GM23248 (cell line): ENCODE measurements around the gene ATP1A3. TPM values are rescaled to one million over a fixed set of nuclear protein-coding genes. Genes with fewer than 3 reads are reported as not detected.

ENCODE experiments used
- DNase-seq: peaks from one replicate; pipeline ENCODE4 v3.0.0-alpha.2; 2015
- H2AFZ ChIP-seq: fragments of 200-600 bp; sonication (generic); 2 replicates; pipeline ENCODE4 v1.6.1; 2016; ENCODE audit warnings: antibody characterized with exemption
- H3F3A ChIP-seq: fragments of 200-600 bp; sonication (generic); 2 replicates; pipeline ENCODE4 v1.6.1; 2016; ENCODE audit warnings: mild to moderate bottlenecking, antibody characterized with exemption, mixed run types; ENCODE audit not compliant: insufficient read depth
- H3K27ac ChIP-seq: fragments of 200-600 bp; sonication (generic); 2 replicates; pipeline ENCODE4 v1.5.1; 2016; ENCODE audit warnings: mild to moderate bottlenecking
- H3K27me3 ChIP-seq: fragments of 200-600 bp; sonication (generic); replicated peaks from 2 replicates; pipeline ENCODE4 v1.6.1; 2016; ENCODE audit warnings: mild to moderate bottlenecking; ENCODE audit not compliant: insufficient read depth
- H3K36me3 ChIP-seq: fragments of 200-600 bp; sonication (generic); 2 replicates; pipeline ENCODE4 v1.6.1; 2016; ENCODE audit warnings: low read depth, mild to moderate bottlenecking
- H3K4me1 ChIP-seq: fragments of 200-600 bp; sonication (generic); 2 replicates; pipeline ENCODE4 v1.6.1; 2016; ENCODE audit warnings: mild to moderate bottlenecking; ENCODE audit not compliant: insufficient read depth
- H3K4me2 ChIP-seq: fragments of 200-600 bp; sonication (generic); one replicate; pipeline ENCODE4 v1.6.1; 2016; ENCODE audit warnings: mild to moderate bottlenecking; ENCODE audit not compliant: unreplicated experiment
- H3K4me3 ChIP-seq: fragments of 200-600 bp; sonication (generic); 2 replicates; pipeline ENCODE4 v1.5.1; 2016; ENCODE audit warnings: mild to moderate bottlenecking
- H3K79me2 ChIP-seq: fragments of 200-600 bp; sonication (generic); 2 replicates; pipeline ENCODE4 v1.6.1; 2016; ENCODE audit warnings: mild to moderate bottlenecking; ENCODE audit not compliant: insufficient read depth
- H3K9ac ChIP-seq: fragments of 200-600 bp; sonication (generic); 2 replicates; pipeline ENCODE4 v1.6.1; 2016; ENCODE audit warnings: mild to moderate bottlenecking
- H3K9me2 ChIP-seq: fragments of 200-600 bp; sonication (generic); 2 replicates; pipeline ENCODE4 v1.6.1; 2016; ENCODE audit warnings: mixed run types, mild to moderate bottlenecking, moderate library complexity; ENCODE audit not compliant: insufficient read depth
- H3K9me3 ChIP-seq: fragments of 200-600 bp; sonication (generic); one replicate; pipeline ENCODE4 v1.6.1; 2017; ENCODE audit warnings: low read depth
- H4K20me1 ChIP-seq: fragments of 200-600 bp; sonication (generic); 2 replicates; pipeline ENCODE4 v1.6.0; 2016; ENCODE audit not compliant: insufficient read depth
- EZH2 ChIP-seq: fragments of 200-600 bp; sonication (generic); IDR thresholded peaks from 2 replicates; pipeline ENCODE4 v1.6.1; 2018; ENCODE audit warnings: antibody characterized with exemption, mild to moderate bottlenecking; ENCODE audit not compliant: insufficient read depth, poor library complexity, severe bottlenecking
- EZH2phosphoT487 ChIP-seq: fragments of 200-600 bp; sonication (generic); IDR thresholded peaks from 2 replicates; pipeline ENCODE4 v1.6.1; 2018; ENCODE audit warnings: antibody characterized with exemption, moderate library complexity, mild to moderate bottlenecking, low read depth; ENCODE audit not compliant: insufficient read depth
- WGBS, 2 experiments: methylation state at CpG; one replicate each; pipeline ENCODE4 v1.1.6; 2015 to 2017; ENCODE audit warnings: low lambda C conversion rate in 2 of 2, low coverage in 1 of 2; ENCODE audit errors: missing lambda C conversion rate in 2 of 2; 5-methylcytosine and 5-hydroxymethylcytosine counted together
- in situ Hi-C: fragments of 300-500 bp; cut with MboI; formaldehyde crosslinking; loops from 2 replicates; pipeline ENCODE4 v1.15.0; 2020
- polyA plus RNA-seq: library from polyadenylated mRNA; unstranded; fragments of >200 nt; fragmentation: Nextera tagmentation; extraction: Ambion mirVana; gene quantifications from 2 replicates; pipeline ENCODE4 v1.2.1, GENCODE V29; 2016
- total RNA-seq: library from RNA; depleted of rRNA; stranded (reverse); fragments of >200 nt; shearing (Covaris generic); gene quantifications from 2 replicates; pipeline ENCODE4 v1.2.3, GENCODE V29; 2014

The ATP1A3 gene
- total and polyA plus RNA-seq, 2 experiments from 2014 or later, result 0.11 to 0.36 TPM

DNA sequence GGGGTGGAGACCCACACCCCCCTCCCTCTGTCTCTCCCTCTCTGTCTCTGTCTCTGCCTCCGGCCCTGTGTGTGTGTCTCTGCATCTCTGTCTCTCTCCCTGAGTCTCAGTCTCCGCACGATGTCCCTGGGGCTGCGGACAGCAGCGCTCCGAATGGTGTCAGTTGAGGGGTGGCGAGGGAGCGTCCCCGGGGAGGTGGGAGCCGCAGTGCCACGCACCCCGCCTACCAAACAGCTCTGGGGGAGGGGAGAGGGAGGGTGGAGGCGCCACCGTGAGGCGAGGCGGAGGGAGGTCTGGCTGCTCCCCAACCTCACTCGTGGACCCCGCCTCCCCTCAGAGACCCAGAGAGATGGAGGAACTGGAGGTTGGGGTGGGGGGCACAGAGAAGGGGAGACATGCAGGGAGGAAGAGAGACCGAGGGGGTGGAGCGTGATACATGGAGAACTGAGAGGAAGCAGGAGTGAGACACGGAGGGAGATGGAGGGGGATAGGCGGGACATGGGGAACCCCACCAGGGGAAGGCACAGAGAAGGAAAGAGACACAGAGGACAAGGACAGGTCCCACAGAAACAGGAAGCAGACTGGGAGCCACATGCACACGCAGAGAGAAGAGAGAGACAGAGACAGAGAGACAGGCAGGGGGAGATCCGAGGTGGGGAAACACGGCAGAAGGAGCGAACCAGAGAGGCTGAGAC is 73.0 kb downstream of the ATP1A3 start:
- no peak overlapping the region for H3K27ac ChIP-seq
- H2AFZ ChIP-seq, result no peak overlapping the region
- in situ Hi-C loops, result no loop called here
- H3F3A ChIP-seq, result no peaks in the 10 kb centered on the region
- TF ChIP-seq EZH2phosphoT487 (0 out of 2 replicates have a peak, but pooled peaks have one; percentile 7), EZH2 (peak; percentile 86)
- H3K4me1 ChIP-seq, result no peaks in the 10 kb centered on the region
- no peaks in the 10 kb centered on the region for H3K9me2 ChIP-seq
- no peaks in the 10 kb centered on the region for H4K20me1 ChIP-seq
- no peaks in the 10 kb centered on the region for H3K79me2 ChIP-seq
- H3K9me3 ChIP-seq, result no peaks in the 10 kb centered on the region
- peaks cover 60% of the 10 kb centered on the region for H3K27me3 ChIP-seq
- H3K36me3 ChIP-seq, result no peaks in the 10 kb centered on the region
- H3K4me3 ChIP-seq, result no peak overlapping the region
- no peak overlapping the region for H3K4me2 ChIP-seq
- no peak overlapping the region for H3K9ac ChIP-seq
- 4% methylated on average over 15 to 26 of the region's 26 CpGs for WGBS, 2 experiments
- DNase-seq, result no peak

DNA sequence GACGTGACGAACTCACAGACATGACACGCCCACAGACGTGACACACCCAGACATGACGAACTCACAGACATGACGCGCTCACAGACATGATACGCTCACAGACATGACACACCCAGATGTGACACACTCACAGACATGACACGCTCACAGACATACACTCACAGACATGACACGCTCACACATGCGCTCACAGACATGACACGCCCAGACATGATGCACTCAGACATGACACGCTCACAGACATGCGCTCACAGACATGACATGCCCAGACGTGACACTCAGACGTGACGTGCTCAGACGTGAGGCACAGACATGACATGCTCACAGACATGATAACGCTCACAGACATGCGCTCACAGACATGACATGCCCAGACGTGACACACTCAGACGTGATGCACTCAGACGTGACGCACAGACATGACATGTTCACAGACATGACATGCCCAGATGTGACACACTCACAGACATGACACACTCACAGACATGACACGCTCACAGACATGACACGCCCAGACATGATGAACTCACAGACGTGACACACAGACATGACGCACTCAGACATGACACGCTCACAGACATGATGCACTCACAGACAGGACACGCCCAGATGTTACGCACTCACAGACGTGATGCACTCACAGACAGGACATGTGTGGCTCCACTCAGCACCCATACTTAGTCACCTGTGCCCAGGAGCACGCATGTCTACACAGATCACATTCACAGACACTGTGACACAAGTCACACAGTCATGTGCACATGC is 73.9 kb downstream of the ATP1A3 start:
- Histone ChIP-seq H3K4me1 (no peaks in the 10 kb centered on the region), H3K9me2 (no peaks in the 10 kb centered on the region), H3K36me3 (no peaks in the 10 kb centered on the region), H3K4me3 (no peak overlapping the region), H2AFZ (no peak overlapping the region), H3K27ac (no peak overlapping the region), H3K9ac (no peak overlapping the region), H3K27me3 (peaks cover 60% of the 10 kb centered on the region), H3K79me2 (no peaks in the 10 kb centered on the region), H4K20me1 (no peaks in the 10 kb centered on the region), H3K4me2 (no peak overlapping the region), H3K9me3 (no peaks in the 10 kb centered on the region), H3F3A (no peaks in the 10 kb centered on the region)
- in situ Hi-C loops, result no loop called here
- WGBS, 2 experiments, result 62% methylated on average over 33 of the region's 33 CpGs
- peak; percentile 73 for DNase-seq
- no peak for TF ChIP-seq EZH2phosphoT487
- TF ChIP-seq EZH2, result no peak

DNA sequence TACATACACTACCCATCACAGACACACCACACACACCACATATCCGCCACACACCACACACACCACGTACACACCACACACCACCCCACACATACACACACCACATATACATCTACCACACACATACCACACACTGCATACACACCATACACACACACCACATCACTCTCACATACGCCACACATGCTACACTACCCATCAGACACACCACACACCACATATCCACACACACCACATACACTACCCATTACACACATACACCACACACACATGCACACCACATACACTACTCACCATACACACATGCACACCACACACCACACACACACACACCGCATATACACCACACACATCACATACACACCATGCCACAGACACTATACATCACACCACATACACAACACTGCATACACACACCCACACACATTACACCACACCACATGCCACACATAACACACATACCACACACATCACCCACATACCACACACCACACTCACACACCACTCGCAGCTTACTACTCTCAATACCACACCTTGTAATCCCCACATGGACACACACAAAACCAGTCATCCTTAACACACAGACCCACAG is 75.3 kb downstream of the ATP1A3 start:
- no peaks in the 10 kb centered on the region for H3F3A ChIP-seq
- no peak overlapping the region for H3K27ac ChIP-seq
- no peak overlapping the region for H2AFZ ChIP-seq
- H3K4me2 ChIP-seq, result no peak overlapping the region
- WGBS, 2 experiments, result 84 to 90% methylated on average over 5 of the region's 5 CpGs
- H3K4me3 ChIP-seq, result no peak overlapping the region
- no peak for DNase-seq
- in situ Hi-C loops, result no loop called here
- TF ChIP-seq EZH2, result no peak
- TF ChIP-seq EZH2phosphoT487, result no peak
- no peaks in the 10 kb centered on the region for H3K9me2 ChIP-seq
- no peaks in the 10 kb centered on the region for H3K36me3 ChIP-seq
- H3K27me3 ChIP-seq, result peaks cover 54% of the 10 kb centered on the region
- H3K4me1 ChIP-seq, result no peaks in the 10 kb centered on the region
- no peak overlapping the region for H3K9ac ChIP-seq
- no peaks in the 10 kb centered on the region for H3K9me3 ChIP-seq
- H4K20me1 ChIP-seq, result no peaks in the 10 kb centered on the region
- no peaks in the 10 kb centered on the region for H3K79me2 ChIP-seq

DNA sequence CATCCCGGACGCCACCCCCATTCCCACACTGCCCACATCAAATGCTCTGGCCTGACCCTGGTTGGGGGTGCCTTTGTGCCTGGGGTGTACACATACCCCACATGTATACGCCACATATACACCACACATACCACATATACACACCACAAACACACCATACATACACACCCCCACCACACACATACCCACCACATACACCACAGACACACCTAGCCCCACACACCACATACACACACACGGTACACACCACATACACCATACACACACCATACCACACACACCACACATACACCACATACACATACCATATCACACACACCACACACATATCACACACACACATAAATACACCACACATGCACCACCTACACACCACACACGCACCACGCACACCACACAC is 75.9 kb downstream of the ATP1A3 start:
- H3F3A ChIP-seq, result no peaks in the 10 kb centered on the region
- H3K4me1 ChIP-seq, result no peaks in the 10 kb centered on the region
- H2AFZ ChIP-seq, result no peak overlapping the region
- in situ Hi-C loops, result no loop called here
- no peak overlapping the region for H3K27ac ChIP-seq
- DNase-seq, result no peak
- no peaks in the 10 kb centered on the region for H3K9me2 ChIP-seq
- no peaks in the 10 kb centered on the region for H4K20me1 ChIP-seq
- H3K27me3 ChIP-seq, result peaks cover 56% of the 10 kb centered on the region
- 86 to 90% methylated on average over 5 to 6 of the region's 6 CpGs for WGBS, 2 experiments
- H3K4me2 ChIP-seq, result no peak overlapping the region
- TF ChIP-seq EZH2phosphoT487 (no peak), EZH2 (no peak)
- no peak overlapping the region for H3K9ac ChIP-seq
- no peak overlapping the region for H3K4me3 ChIP-seq
- H3K36me3 ChIP-seq, result no peaks in the 10 kb centered on the region
- no peaks in the 10 kb centered on the region for H3K9me3 ChIP-seq
- H3K79me2 ChIP-seq, result no peaks in the 10 kb centered on the region
